ENCODE measurements around the gene MUC4.

DNA sequence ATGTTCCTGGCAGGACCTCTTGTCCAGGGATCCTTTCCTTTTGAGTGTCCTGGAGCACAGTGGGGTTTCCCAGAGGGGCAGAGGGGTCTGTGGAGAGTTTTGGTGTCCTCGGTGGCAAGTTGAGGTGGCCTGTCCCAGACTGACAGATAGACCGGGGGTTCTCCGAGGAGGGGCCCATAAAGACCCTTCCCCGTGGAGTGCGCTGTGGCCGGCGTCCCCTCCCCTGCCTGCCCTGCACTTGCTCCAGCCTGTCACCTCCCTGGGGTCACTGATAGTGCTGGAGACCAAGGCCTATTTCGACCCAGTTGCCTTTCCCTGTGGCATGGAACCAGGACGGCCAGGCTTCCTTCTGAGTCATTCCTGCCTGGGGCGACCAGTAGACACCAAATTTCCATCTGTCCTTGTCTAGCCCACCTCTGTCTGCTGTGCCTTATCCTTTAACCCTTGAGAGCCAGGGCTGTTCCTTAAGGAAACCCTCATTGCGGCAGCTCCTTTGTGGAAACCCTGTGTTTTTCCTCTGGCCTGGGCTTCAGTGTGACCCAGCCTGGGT is 2.9 kb downstream of the MUC4 start:
- TF ChIP-seq POLR2AphosphoS5 (IDR thresholded peaks at IDR 0.05) (no peak), POLR2A (IDR thresholded peaks at IDR 0.05) (no peak)
- TF ChIP-seq, protein P1, sequence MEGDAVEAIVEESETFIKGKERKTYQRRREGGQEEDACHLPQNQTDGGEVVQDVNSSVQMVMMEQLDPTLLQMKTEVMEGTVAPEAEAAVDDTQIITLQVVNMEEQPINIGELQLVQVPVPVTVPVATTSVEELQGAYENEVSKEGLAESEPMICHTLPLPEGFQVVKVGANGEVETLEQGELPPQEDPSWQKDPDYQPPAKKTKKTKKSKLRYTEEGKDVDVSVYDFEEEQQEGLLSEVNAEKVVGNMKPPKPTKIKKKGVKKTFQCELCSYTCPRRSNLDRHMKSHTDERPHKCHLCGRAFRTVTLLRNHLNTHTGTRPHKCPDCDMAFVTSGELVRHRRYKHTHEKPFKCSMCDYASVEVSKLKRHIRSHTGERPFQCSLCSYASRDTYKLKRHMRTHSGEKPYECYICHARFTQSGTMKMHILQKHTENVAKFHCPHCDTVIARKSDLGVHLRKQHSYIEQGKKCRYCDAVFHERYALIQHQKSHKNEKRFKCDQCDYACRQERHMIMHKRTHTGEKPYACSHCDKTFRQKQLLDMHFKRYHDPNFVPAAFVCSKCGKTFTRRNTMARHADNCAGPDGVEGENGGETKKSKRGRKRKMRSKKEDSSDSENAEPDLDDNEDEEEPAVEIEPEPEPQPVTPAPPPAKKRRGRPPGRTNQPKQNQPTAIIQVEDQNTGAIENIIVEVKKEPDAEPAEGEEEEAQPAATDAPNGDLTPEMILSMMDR (IDR thresholded peaks at IDR 0.05): no peak

Data from stomach (tissue), 4 donors.